RWPE1 (cell line): ENCODE measurements around the gene CAMK2N2.

Source experiments
- CTCF ChIA-PET: fragments of 350-600 bp; sonication (Branson Sonifier 250); formaldehyde crosslinking; extraction: SDS; loops from one replicate; lab custom pipeline; 2021; lab: Yijun Ruan, JAX
- POLR2A ChIA-PET: fragments of 400-600 bp; formaldehyde crosslinking; extraction: SDS; loops from one replicate; lab custom pipeline; 2020; ENCODE audit warnings: antibody characterized with exemption; ENCODE audit not compliant: low non-redundant PET; lab: Yijun Ruan, JAX
- DNase-seq: peaks from one replicate; pipeline ENCODE4 v3.0.0; 2012; ENCODE audit warnings: low spot score
- H3K27ac ChIP-seq: fragments of 450-650 bp; 2 replicates; pipeline ENCODE4 v1.5.1; 2017
- CTCF ChIP-seq: fragments of 450-650 bp; conservative IDR thresholded peaks from 2 replicates; pipeline ENCODE4 v1.5.1; 2017; ENCODE audit warnings: low read depth, mild to moderate bottlenecking

CAMK2N2 gene

GRCh38 chr3:184242297-184242685 lies 19.1 kb downstream of the CAMK2N2 start:
- POLR2A ChIA-PET: interaction anchor here (0.6 to 0.7 kb wide), 2 partner anchors 17 to 347 kb away, joined by 3 read pairs; no protein-coding TSS in a partner anchor
- H3K27ac ChIP-seq: peak overlapping the region; percentile 47
- CTCF ChIA-PET: interaction anchor here (0.6 to 4.6 kb wide), 7 partner anchors 14 to 346 kb away, joined by 3 to 40 read pairs (median 4); partner anchors contain the start of gene VWA5B2
- no peak for DNase-seq
- TF ChIP-seq CTCF: no peak

- TF ChIP-seq CTCF: peak; percentile 61
- POLR2A ChIA-PET: interaction anchor here (0.6 kb wide), 1 partner anchor 346 kb away, joined by 3 read pairs; no protein-coding TSS in a partner anchor
- peak; percentile 70 for DNase-seq
- H3K27ac ChIP-seq: peak overlapping the region; percentile 47
- CTCF ChIA-PET: interaction anchor here (0.6 to 4.6 kb wide), 16 partner anchors 8 to 350 kb away, joined by 3 to 40 read pairs (median 3); partner anchors contain the start of genes ABCC5, CAMK2N2, EEF1AKMT4 and EIF2B5
These were observed 19.7 kb downstream of the CAMK2N2 start for GRCh38 chr3:184241447-184242296.

- DNase-seq: no peak
- H3K27ac ChIP-seq: peak overlapping the region; percentile 47
- no peak for TF ChIP-seq CTCF
- CTCF ChIA-PET: interaction anchor here (0.7 to 4.6 kb wide), 8 partner anchors 9 to 356 kb away, joined by 3 to 40 read pairs (median 4); partner anchors contain the start of genes EEF1AKMT4, EIF2B5, PARL and VWA5B2
- POLR2A ChIA-PET: interaction anchor here (0.6 kb wide), 1 partner anchor 32 kb away, joined by 4 read pairs; no protein-coding TSS in a partner anchor
These were observed 20.3 kb downstream of the CAMK2N2 start for GRCh38 chr3:184241141-184241446.

- ChIA-PET CTCF (interaction anchor here (0.7 to 4.6 kb wide), 7 partner anchors 9 to 356 kb away, joined by 3 to 40 read pairs (median 5); partner anchors contain the start of genes EEF1AKMT4, EIF2B5, PARL and VWA5B2), POLR2A (interaction anchor here (0.6 kb wide), 1 partner anchor 31 kb away, joined by 4 read pairs; no protein-coding TSS in a partner anchor)
- TF ChIP-seq CTCF: no peak
- no peak for DNase-seq
- no peak overlapping the region; the same call in 1 of the 2 replicates for H3K27ac ChIP-seq
These were observed 20.8 kb downstream of the CAMK2N2 start for GRCh38 chr3:184240384-184241140.

- DNase-seq: no peak
- ChIA-PET CTCF (interaction anchor here (0.7 to 4.6 kb wide), 3 partner anchors 10 to 355 kb away, joined by 3 to 40 read pairs (median 5); partner anchors contain the start of genes PARL and VWA5B2), POLR2A (no interaction called here)
- H3K27ac ChIP-seq: no peak overlapping the region
- TF ChIP-seq CTCF: no peak
These were observed 21.6 kb downstream of the CAMK2N2 start for GRCh38 chr3:184239708-184240107.

GRCh38 chr3:184239221-184239620 lies 22.1 kb downstream of the CAMK2N2 start:
- ChIA-PET POLR2A (no interaction called here), CTCF (no interaction called here)
- no peak for TF ChIP-seq CTCF
- DNase-seq: no peak
- no peak overlapping the region for H3K27ac ChIP-seq
